GM18907 (cell line): ENCODE data around the gene RCBTB1.

Experiments used
- ATAC-seq: cut with Tn5 transposase; IDR thresholded peaks from one replicate; pipeline ENCODE4 v1.9.1; 2021; ENCODE audit warnings: mild to moderate bottlenecking, moderate library complexity; ENCODE audit not compliant: unreplicated experiment

RCBTB1 gene

DNA sequence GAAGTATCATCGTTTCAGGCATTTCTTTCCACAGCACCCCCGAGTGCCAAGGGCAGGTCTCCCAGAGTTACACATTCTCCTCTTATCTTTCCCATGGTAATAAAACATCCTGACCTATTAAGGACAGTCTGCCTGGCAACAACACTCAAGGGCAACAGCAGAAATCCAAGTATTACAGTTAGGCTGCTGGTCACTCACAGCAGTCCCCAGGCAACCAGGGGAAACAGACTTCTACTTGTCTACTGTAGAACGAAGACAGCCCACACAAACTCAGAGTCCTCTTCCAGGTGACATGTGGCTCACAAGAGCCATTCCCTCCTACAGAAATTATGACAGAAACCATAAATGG, 24.3 kb downstream of the RCBTB1 start:
- ATAC-seq, result no peak

DNA sequence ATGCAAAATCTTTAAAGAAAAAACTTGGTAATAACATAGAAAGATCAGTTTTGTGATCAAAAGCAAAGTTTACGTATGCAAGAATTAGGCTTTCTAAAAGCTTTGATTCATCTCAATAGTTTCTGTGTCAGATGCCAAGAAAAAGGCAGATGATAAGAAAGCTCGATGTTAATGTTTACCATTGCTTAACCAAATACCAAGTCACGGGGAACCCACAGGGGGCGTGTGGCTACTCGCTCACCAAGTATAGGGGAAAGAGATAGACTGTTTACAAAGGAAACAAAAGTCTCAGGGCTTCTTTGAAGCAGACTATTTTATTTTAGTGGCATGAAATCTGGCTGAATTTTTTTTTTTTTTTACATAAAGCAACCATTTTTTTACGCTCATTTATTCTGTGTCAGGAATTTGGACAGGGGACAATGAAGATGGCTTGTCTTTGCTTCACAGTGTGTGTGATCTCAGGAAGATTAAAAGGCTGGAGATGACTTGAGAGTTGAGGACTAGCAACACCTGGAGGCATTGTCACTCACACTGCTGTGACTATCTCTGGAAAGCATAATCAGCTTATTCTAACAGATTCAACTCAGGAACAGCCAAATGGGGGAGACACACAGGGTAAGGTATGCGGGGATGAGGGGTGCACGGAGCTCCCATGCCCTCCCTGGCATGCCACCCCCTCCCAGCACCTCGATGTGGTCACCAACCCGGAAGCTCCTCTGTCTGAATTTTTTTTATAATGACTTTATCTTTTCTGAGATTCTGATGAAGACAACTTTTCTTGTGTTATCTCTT, 24.9 kb downstream of the RCBTB1 start:
- ATAC-seq, result peak; percentile 86

DNA sequence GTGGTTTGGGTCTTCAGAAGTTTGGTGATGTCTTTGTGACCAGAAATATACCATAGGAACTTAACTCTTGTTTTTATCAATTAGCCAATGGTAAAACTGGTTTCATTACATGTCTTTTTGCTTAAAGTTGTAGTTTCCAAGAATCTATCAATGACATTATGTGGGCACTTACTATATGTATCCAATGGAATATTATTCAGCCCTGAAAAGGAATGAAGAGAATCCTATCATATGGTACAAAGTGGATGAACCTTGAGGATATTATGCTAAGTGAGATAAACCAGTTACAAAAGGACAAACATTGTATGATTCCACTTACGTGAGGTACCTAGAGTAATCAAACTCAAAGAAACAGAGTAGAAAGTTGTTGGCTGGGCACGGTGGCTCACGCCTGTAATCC, 26.4 kb downstream of the RCBTB1 start:
- ATAC-seq, result no peak

DNA sequence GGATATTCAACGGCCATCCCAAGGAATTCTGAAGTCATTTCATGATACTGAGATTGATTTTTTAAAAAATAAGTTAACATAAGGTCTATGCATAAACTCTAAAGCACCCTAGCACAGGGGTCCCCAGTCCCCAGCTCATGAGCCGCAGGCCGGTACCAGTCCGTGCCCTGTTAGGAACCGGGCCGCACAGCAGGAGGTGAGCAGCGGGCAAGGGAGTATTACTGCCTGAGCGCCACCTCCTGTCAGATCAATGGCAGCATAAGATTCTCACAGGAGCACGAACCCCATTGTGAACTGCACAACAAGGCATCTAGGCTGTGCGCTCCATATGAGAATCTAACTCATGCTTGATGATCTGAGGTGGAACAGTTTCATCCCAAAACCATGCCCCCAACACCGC, 31.0 kb downstream of the RCBTB1 start:
- ATAC-seq, result no peak

DNA sequence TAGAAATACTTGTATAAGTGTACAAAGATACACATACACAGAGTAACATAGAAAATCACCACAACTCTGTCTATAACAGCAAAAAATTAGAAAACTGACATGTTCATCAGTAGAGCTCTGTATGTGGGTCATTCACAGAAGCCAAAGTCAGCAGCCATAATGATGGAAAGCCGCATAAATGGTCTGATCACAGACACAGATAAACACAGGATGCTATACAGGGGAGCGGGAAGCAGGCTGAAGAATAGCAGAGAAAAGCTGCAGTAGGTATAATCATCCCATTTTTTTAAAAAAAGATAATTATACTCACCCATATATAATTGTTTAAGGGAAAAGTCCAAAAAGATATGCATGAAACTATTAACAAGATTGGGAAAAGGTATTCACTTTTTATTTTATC, 31.5 kb downstream of the RCBTB1 start:
- no peak for ATAC-seq

DNA sequence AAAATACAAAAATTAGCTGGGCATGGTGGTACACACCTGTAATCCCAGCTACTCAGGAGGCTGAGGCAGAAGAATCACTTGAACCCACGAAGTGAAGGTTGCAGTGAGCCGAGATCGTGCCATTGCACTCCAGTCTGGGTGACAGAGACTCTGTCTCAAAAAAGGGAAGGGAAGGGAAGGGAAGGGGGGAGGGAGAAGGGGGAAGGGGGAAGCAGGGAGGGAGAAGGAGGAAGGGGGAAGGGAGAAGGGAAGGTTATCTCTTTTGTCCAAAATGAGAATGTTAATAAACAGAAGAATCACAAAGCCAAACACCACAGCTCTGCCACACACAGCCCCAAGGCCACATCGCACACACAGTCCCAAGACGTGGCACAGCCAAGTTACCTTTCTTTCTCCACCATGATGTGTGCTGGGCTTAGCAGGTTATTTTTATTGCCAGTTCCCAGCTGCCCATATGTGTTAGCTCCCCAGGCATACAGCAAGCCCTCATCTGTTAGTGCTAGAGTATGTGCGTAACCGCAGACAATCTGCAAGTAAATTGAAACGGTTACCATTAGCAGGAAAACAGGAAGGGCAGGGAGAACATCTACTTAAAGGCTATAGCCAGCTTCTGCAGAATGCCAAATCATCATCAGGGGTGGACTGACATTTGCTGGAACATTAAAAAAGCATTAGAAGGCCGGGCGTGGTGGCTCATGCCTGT, 34.3 kb downstream of the RCBTB1 start:
- no peak for ATAC-seq

DNA sequence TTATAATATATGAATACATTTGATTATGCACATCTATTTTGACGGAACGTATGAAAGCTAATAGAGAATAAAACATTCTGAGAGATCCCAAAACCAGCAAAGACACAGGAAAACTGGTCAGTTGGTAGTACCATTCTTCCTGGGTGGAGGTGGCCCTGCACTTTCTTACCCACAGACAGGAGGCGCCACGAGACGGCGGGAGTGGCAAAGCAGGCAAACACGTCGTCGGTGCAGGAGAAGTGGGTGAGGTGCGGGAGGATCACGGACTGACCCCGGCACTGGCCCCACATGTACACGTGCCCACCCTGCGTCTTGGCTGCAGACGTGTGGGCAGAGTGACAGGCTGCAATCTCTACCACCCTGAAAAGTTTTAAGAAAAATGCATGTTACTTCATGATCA, 36.1 kb downstream of the RCBTB1 start:
- no peak for ATAC-seq

DNA sequence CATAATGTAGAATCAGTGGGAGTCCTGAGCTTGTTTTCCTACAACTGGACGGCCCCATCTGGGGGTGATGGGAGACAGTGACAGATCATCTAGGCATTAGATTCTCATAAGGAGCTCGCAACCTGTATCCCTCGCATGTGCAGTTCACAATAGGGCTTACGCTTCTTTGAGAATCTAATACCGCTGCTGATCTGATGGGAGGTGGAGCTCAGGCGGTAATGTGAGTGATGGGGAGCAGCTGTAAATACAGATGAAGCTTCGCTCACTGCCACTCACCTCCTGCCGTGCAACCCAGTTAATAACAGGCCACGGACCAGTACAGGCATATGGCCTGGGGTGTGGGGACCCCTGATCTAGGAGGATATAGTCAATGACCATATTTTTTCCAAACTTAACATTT, 38.8 kb downstream of the RCBTB1 start:
- no peak for ATAC-seq

DNA sequence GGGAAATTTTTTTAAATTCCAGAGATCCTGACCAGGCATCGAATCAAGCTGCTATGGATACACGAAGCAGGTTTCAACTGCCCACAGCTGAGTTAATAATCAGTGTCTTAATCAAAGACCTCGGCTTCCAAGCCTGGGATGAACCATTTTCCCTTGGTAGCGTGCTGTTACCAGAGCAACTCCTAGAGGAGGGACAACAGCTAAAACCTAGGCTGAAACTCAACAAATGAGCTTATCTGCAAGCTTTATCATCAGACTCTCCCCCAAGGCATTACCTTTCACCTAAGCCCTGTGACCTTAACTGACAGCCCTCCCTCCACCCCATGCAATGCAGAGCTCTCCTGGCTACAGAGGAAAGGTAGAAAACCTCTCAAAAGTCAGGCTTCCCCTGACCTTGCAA, 39.7 kb downstream of the RCBTB1 start:
- no peak for ATAC-seq

DNA sequence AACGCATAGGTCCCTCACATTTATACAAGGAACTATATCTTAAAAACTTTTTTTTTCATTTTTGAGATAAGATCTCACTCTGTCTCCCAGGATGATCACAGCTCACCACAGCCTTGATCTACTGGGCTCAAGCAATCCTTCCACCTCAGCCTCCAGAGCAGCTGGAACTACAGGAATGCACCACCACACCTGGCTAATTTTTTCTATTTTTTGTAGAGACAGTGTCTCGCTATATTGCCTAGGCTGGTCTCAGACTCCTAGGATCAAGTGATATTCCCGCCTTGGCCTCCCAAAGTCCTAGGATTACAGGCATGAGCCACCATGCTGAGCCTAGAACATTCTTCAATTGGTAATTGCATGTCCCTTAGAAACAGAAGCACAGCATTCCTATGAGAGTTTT, 41.7 kb downstream of the RCBTB1 start:
- no peak for ATAC-seq

DNA sequence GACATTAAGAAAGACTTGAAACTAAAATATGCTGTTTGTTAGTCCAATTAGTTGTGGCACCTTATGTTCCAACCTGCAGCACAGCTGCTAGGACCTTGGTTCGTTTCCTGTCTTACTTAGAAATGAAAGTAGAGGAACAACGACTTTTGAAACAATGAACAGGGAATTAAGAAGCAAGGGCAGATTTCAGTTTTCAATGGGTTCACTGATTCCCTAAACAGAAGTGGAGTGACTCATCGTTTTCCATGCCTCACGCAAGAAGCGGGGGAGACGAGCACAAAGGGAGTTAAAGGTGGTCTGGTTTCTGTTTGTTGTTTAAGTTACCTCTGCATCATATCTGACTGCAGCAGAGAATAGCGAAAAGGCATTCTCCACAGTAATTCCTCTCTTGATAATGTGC, 44.8 kb downstream of the RCBTB1 start:
- ATAC-seq, result peak; percentile 44

DNA sequence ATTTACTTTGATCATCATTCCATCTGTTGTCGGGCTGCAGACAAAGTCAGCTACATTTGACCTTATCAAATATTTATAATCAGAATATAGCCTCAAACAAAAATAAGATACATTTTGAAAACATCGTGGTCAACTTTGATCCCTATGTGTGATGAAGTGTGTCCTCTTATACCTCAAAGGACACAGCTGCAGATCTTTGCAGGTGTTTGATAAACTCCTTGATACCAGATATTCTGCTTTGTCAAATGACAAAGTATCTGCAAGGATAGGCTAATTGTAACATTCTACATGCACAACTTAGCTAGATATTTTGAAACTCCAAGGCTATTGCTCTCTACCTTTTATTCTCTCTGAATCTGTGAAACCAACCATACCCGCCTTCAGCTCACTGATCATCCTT, 45.6 kb downstream of the RCBTB1 start:
- no peak for ATAC-seq

DNA sequence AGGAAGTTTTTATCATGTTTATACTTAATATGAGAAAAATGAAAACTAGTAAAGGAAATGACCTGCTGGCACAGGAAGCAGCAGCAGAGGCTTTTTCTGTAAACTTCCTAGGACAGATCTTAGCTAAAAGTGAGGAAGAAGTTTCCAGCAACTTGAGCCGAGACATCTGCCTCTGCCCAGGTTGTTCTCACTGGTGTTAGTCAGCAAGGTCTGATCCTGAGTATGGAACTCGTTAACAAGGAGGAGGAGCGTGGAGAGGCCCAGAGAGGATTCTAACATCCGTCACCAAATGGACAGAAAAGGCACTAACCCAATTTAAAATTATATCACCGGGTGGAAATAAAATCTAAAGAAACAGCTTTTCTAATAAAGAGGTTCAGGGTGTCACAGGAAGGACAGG, 46.0 kb downstream of the RCBTB1 start:
- ATAC-seq, result no peak

DNA sequence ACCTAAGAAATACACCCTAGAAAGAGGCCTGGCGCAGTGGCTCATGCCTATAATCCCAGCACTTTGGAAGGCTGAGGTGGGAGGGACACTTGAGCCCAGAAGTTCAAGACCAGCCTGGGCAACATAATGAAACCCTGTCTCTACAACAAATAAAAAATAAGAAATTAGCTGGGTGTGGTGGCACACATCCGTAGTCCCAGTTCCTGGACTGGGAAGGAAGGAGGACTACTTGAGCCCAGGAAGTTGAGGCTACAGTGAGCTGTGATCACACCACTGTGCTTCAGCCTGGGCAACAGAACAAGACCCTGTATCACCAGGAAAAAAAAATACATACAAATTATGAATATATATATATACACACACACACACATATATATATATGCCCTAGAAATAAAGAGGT, 47.0 kb downstream of the RCBTB1 start:
- ATAC-seq, result no peak

DNA sequence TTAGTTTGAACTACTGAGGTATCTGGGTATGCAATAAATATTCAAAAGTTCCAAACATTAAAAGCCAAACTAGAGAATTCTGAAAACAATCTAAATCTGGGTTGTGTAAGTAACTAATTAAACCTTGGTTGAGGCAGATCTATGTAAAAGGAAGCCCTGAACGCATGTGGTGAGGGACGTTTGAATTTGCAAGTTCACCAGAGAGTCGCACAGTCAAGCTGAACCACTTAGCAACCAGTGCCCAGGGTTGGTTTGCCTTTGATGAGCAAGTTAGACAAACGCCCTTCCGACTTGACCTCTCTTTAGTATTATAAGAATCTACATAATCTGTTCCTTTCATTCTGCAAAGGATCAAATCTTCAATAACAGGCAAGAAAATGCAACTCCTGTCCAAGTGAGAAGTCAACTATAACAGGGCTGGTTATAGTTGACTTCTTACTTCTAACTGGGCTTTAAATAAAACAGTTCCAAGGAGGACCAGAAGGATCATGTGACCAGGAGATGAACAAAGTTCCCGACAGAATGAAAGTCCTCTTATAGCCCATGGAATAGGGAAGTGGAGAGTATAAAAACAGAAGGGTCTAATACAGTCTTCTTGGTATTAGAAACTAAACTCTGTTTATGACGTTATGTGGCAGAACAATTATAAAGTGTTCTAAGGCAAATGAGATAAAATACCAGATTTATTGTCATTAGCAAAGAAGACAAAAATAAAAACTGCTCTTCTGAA, 49.0 kb downstream of the RCBTB1 start:
- ATAC-seq, result peak; percentile 80

DNA sequence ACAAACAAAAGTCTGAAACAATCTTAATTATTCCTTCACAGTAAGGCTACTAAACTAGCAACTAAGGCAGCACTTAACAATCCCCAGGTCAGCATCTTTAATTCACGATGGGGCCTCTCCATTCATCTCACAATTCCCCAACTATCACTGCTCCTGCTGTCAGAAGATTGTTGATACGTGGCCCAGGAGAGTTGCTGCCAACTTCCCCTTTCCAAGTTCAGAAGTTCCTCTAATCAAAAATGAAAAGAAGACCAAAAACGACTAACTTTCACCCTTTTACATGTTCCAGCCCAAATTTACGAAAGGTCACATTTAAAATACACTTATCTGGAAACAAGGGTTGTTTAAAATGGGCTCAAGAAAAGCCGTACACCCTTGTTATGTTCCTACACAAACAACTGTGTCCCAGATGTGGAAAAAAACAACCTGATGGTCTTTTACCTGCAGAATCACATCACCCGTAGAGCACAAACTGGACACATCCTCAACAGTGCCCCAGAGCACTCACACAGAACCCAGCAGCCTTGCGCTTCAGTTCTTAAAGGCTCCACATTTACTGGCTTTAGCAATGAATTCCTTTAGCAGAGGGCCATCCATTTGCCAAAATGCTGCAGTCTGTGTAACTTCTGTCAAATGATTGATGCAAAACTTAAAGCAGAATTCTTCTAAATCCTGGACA, 51.6 kb downstream of the RCBTB1 start:
- no peak for ATAC-seq

DNA sequence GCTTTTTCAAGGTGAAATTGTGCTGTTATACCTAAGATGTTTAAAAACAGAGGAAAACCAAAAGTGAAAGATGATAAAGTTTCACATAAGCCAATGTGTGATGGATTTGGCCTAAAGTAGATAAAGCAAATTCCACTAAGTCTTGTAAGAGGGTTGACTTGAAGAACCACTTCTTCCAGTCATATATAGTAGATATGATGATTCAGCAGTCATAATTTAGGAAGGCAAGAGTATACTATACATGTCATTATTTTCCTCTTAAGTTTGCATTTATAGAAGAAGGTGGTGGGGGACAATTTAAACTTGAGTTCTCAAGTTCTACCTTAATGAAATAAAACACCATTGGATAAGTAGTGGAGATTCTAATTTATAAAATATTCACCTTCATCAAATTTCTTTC, 52.3 kb downstream of the RCBTB1 start:
- no peak for ATAC-seq

DNA sequence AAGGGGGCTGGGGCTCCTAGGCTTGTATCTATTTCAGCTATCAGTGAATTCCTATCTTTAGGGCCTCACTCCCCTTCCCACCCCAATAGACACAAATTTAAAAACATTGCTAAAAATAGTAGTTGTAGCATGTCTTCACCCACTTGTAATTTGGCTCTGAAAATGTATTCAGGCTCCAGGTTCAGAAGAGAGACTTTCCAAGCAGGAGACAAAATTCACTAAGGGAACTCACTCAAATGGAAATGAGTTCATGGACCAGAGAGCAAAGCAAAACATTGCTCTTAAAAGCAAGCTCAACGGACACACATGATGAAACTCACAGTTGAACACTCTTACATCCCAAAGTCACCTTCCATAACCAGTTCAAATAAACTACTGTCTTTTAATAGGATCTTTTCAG, 52.8 kb downstream of the RCBTB1 start:
- no peak for ATAC-seq

DNA sequence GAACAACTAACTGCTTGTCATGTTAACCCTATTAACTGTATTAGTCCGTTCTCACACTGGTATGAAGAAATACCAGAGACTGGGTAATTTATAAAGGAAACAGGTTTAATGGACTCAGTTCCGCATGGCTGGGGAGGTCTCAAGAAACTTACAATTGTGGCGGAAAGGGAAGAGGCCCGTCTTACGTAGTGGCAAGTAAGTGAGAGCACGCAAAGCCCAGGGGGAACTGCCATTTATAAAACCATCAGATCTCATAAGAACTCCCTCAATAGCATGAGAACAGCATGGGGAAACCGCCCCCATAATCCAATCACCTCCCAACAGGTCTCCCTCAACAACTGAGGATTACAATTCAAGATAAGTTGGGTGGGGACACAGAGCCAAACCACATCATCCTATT, 54.9 kb downstream of the RCBTB1 start:
- ATAC-seq, result peak; percentile 72

DNA sequence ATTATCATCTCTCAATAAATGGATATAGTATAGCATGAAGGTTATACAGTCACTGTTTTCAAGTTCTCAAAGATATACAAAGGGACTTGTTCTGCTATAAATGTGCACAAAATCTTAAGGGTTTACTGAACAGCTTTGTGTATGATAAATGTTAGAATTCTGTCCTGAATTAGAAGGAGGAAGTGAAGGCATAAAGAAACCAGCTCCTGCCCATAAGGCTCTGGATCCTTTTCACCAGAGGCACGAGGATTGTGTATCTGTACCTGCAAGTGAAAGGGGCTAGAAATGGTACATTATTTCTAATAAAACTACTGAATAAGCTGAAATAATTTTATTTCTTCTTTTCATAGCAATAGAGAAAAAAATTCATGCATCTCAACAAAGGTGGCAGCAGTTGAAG, 57.2 kb downstream of the RCBTB1 start:
- no peak for ATAC-seq

DNA sequence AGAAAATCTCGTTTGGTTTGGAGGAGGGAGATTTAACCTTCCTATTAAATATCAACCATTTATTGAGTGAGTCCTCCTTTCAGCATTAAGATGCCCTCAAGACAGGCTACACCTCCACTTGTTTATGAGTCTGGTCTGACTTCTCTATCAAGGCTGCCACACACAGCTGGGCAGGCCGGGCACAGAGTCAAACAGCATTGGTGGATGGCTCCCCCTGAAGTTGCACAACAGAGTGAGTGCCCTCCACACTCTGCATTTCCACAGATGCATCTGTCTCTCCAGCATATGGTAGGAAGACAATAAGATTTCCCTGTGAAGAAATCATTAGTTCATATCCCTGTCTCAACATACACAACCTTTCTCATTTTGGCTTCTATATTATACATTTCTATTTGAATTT, 58.2 kb downstream of the RCBTB1 start:
- no peak for ATAC-seq
